ENCODE measurements around the gene CA5A. TPM values are rescaled to one million over a fixed set of nuclear protein-coding genes. Genes with fewer than 3 reads are reported as not detected.
A peak's percentile ranks its signal among the peaks of the same experiment; 100 is the strongest.

Gene CA5A
- total and polyA plus RNA-seq, 9 of the 15 experiments (the other 6 are each of a cell fraction or from before 2014, with no cell fraction given) = not detected

DNA sequence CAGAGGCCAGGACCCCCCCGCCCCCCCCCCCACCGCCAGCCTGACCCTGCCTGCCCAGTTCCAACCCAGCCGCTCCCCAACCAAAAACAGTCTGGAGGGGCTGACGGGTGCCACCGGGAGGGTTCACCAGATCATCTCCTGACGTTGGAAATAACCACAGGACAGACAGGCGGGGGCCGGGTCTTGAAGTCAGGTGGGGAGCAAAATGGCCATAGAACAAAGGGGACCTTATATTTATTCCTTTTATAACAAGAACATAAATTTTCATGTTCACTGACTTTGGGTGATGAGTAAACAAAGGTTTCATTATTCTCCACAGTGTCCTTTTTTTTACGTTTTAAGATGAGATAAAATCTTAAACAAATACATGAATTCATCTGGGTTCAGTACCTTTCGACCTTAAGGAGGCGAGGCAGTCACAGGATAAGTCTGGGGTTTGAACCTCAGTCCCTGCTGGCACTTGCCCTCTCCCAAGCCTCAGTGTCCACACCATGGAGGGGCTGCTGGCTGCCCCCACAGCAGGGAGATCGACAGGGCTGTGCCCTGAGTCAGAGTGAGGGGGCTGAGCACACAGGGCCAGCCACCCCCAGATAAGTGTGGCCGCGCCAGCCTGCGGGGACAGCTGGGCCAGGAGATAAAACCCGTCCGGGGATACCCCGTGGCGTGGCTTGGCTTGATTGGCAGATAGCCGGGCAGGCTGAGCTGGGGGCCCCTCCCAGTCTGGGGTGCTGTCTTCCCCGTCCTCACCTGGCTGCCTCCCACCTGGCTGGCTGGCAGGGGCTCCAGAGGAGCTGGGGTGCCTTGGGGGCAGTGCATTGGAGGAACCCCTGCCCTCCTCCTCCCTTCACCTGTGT, 82.0 kb downstream of the CA5A start (continued):
- TF ChIP-seq, protein P1, sequence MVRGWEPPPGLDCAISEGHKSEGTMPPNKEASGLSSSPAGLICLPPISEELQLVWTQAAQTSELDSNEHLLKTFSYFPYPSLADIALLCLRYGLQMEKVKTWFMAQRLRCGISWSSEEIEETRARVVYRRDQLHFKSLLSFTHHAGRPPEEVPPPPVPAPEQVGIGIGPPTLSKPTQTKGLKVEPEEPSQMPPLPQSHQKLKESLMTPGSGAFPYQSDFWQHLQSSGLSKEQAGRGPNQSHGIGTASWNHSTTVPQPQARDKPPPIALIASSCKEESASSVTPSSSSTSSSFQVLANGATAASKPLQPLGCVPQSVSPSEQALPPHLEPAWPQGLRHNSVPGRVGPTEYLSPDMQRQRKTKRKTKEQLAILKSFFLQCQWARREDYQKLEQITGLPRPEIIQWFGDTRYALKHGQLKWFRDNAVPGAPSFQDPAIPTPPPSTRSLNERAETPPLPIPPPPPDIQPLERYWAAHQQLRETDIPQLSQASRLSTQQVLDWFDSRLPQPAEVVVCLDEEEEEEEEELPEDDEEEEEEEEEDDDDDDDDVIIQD (CRISPR knock-in tag; IDR thresholded peaks at IDR 0.05) = no peak
- TF ChIP-seq NR2C1 (IDR thresholded peaks at IDR 0.05) (no peak), NR2C1 (tag; IDR thresholded peaks at IDR 0.05) (peak; percentile 64), RBM34 (IDR thresholded peaks at IDR 0.05; ENCODE audit: borderline replicate concordance, insufficient read depth, low read length) (no peak), SLC30A9 (CRISPR knock-in tag; IDR thresholded peaks at IDR 0.05) (no peak), FOXP1 (CRISPR knock-in tag; IDR thresholded peaks at IDR 0.05) (no peak), HMG20A (CRISPR knock-in tag; conservative IDR thresholded peaks at IDR 0.05) (no peak), ILF3 (IDR thresholded peaks at IDR 0.05; ENCODE audit: borderline replicate concordance) (peak; percentile 92; the same call in 1 of the 2 replicates), POU5F1 (IDR thresholded peaks at IDR 0.05; ENCODE audit: borderline replicate concordance, low read depth, low read length, partially characterized antibody) (no peak), ZNF717 (CRISPR knock-in tag; IDR thresholded peaks at IDR 0.05) (no peak), YY1 (IDR thresholded peaks at IDR 0.05; ENCODE audit: borderline replicate concordance in 1 of 3, control insufficient read depth in 1 of 3, extremely low read depth in 1 of 3, insufficient read depth in 3 of 3, insufficient read length in 1 of 3, insufficient replicate concordance in 2 of 3, low read depth in 1 of 3, low read length in 2 of 3) (peak in 2 of 3 experiments; percentile 28 to 41), PHF8 (IDR thresholded peaks at IDR 0.05; ENCODE audit: borderline replicate concordance, low read length) (no peak), ARNT (IDR thresholded peaks at IDR 0.05) (peak; percentile 80 to 94; a peak in 3 of 4 replicates), CBFB (CRISPR knock-in tag; IDR thresholded peaks at IDR 0.05) (peak; percentile 92)
- TF ChIP-seq, protein P2, sequence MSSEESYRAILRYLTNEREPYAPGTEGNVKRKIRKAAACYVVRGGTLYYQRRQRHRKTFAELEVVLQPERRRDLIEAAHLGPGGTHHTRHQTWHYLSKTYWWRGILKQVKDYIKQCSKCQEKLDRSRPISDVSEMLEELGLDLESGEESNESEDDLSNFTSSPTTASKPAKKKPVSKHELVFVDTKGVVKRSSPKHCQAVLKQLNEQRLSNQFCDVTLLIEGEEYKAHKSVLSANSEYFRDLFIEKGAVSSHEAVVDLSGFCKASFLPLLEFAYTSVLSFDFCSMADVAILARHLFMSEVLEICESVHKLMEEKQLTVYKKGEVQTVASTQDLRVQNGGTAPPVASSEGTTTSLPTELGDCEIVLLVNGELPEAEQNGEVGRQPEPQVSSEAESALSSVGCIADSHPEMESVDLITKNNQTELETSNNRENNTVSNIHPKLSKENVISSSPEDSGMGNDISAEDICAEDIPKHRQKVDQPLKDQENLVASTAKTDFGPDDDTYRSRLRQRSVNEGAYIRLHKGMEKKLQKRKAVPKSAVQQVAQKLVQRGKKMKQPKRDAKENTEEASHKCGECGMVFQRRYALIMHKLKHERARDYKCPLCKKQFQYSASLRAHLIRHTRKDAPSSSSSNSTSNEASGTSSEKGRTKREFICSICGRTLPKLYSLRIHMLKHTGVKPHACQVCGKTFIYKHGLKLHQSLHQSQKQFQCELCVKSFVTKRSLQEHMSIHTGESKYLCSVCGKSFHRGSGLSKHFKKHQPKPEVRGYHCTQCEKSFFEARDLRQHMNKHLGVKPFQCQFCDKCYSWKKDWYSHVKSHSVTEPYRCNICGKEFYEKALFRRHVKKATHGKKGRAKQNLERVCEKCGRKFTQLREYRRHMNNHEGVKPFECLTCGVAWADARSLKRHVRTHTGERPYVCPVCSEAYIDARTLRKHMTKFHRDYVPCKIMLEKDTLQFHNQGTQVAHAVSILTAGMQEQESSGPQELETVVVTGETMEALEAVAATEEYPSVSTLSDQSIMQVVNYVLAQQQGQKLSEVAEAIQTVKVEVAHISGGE (CRISPR knock-in tag; IDR thresholded peaks at IDR 0.05) = peak in 1 of 3 experiments; percentile 71; a peak in 2 of 6 replicates
- TF ChIP-seq, protein P3, sequence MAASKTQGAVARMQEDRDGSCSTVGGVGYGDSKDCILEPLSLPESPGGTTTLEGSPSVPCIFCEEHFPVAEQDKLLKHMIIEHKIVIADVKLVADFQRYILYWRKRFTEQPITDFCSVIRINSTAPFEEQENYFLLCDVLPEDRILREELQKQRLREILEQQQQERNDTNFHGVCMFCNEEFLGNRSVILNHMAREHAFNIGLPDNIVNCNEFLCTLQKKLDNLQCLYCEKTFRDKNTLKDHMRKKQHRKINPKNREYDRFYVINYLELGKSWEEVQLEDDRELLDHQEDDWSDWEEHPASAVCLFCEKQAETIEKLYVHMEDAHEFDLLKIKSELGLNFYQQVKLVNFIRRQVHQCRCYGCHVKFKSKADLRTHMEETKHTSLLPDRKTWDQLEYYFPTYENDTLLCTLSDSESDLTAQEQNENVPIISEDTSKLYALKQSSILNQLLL (CRISPR knock-in tag; IDR thresholded peaks at IDR 0.05; ENCODE audit: borderline replicate concordance) = no peak
- TF ChIP-seq, protein P4, sequence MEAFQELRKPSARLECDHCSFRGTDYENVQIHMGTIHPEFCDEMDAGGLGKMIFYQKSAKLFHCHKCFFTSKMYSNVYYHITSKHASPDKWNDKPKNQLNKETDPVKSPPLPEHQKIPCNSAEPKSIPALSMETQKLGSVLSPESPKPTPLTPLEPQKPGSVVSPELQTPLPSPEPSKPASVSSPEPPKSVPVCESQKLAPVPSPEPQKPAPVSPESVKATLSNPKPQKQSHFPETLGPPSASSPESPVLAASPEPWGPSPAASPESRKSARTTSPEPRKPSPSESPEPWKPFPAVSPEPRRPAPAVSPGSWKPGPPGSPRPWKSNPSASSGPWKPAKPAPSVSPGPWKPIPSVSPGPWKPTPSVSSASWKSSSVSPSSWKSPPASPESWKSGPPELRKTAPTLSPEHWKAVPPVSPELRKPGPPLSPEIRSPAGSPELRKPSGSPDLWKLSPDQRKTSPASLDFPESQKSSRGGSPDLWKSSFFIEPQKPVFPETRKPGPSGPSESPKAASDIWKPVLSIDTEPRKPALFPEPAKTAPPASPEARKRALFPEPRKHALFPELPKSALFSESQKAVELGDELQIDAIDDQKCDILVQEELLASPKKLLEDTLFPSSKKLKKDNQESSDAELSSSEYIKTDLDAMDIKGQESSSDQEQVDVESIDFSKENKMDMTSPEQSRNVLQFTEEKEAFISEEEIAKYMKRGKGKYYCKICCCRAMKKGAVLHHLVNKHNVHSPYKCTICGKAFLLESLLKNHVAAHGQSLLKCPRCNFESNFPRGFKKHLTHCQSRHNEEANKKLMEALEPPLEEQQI (IDR thresholded peaks at IDR 0.05) = no peak; the same call in 1 of the 2 replicates

Data from K562 (cell line).